SK-N-MC (cell line): Measurements from ENCODE around the gene CDC42EP1.
"Not testable (repeated sequence)": the region's sequence is repeated elsewhere in the genome, so short reads cannot be mapped to it uniquely, and the experiment has no call there.

ENCODE experiments used
- DNase-seq: peaks from one replicate; pipeline ENCODE4 v3.0.0-alpha.2; 2011; ENCODE audit warnings: low read depth, low spot score
- H3K27ac ChIP-seq: fragments of 200-600 bp; sonication (generic); 2 replicates; pipeline ENCODE4 v1.5.1; 2016; ENCODE audit warnings: mixed run types
- H3K36me3 ChIP-seq: fragments of 200-600 bp; sonication (generic); 2 replicates; pipeline ENCODE4 v1.6.1; 2017; ENCODE audit warnings: antibody characterized with exemption, low read length, mixed read lengths; ENCODE audit not compliant: insufficient read depth
- H3K4me3 ChIP-seq: fragments of 200-600 bp; sonication (generic); 2 replicates; pipeline ENCODE4 v1.5.1; 2016
- H3K9ac ChIP-seq: fragments of 200-600 bp; sonication (generic); 2 replicates; pipeline ENCODE4 v1.8.0; 2017; ENCODE audit warnings: mixed run types, mixed read lengths; ENCODE audit not compliant: insufficient read length
- H3K9me3 ChIP-seq: fragments of 200-600 bp; sonication (generic); 2 replicates; pipeline ENCODE4 v1.6.1; 2017; ENCODE audit warnings: low read depth, mild to moderate bottlenecking, antibody characterized with exemption, low read length, moderate library complexity, mixed read lengths
- EZH2 ChIP-seq: fragments of 200-600 bp; sonication (generic); IDR thresholded peaks from one replicate; pipeline ENCODE4 v1.6.1; 2017; ENCODE audit warnings: antibody characterized with exemption
- FOXP2 ChIP-seq: optimal IDR thresholded peaks from 2 replicates; pipeline ENCODE3; 2011; ENCODE audit warnings: mild to moderate bottlenecking, moderate library complexity; ENCODE audit not compliant: insufficient read depth; ENCODE audit errors: extremely low read length, control extremely low read depth
- POLR2AphosphoS5 ChIP-seq: IDR thresholded peaks from 2 replicates; pipeline ENCODE4 v1.6.1; 2012; ENCODE audit warnings: mild to moderate bottlenecking, low read depth, low read length, borderline replicate concordance

Gene CDC42EP1

DNA sequence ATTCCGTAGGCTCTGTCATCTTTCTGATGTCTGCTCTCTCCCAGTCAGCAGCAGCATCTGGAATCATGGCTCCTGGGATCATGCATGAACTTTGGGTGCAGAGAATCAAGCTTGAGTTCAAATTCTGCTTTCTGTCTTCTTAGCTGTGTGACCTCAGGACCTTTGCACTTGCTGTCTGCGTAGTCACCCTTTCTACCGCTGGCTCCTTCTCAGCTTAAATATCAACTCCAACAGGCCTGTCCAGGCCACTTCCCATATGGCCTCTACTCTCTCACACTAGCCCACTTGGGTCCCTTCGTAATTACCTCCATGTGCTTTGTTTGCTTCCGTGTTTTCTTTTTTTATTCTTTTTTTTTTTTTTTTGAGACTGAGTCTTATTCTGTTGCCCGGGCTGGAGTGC, 43.8 kb downstream of the CDC42EP1 start:
- Histone ChIP-seq H3K9me3 (no peaks in the 10 kb centered on the region), H3K9ac (no peak overlapping the region), H3K4me3 (no peak overlapping the region), H3K36me3 (no peaks in the 10 kb centered on the region), H3K27ac (no peak overlapping the region)
- TF ChIP-seq EZH2 (no peak), POLR2AphosphoS5 (no peak), FOXP2 (no peak)
- DNase-seq = no peak

- TF ChIP-seq EZH2 = no peak
- TF ChIP-seq FOXP2 = no peak
- TF ChIP-seq POLR2AphosphoS5 = no peak
- H3K27ac ChIP-seq = no peak overlapping the region
These were observed 44.6 kb downstream of the CDC42EP1 start for GRCh38 chr22:37604875-37605274.

GRCh38 chr22:37607010-37607934, 47.0 kb downstream of the CDC42EP1 start:
- no peak overlapping the region for H3K9ac ChIP-seq
- no peaks in the 10 kb centered on the region for H3K9me3 ChIP-seq
- no peaks in the 10 kb centered on the region for H3K36me3 ChIP-seq
- DNase-seq = no peak
- TF ChIP-seq EZH2 = no peak
- TF ChIP-seq POLR2AphosphoS5 = no peak
- no peak for TF ChIP-seq FOXP2
- H3K27ac ChIP-seq = peak overlapping the region; percentile 50; the same call in 1 of the 2 replicates
- H3K4me3 ChIP-seq = peak overlapping the region; percentile 86

More at GRCh38 chr22:37604875-37605274, 44.6 kb downstream of the CDC42EP1 start:
- DNase-seq = no peak
- Histone ChIP-seq H3K4me3 (no peak overlapping the region), H3K9me3 (no peaks in the 10 kb centered on the region), H3K9ac (no peak overlapping the region), H3K36me3 (no peaks in the 10 kb centered on the region)

DNA sequence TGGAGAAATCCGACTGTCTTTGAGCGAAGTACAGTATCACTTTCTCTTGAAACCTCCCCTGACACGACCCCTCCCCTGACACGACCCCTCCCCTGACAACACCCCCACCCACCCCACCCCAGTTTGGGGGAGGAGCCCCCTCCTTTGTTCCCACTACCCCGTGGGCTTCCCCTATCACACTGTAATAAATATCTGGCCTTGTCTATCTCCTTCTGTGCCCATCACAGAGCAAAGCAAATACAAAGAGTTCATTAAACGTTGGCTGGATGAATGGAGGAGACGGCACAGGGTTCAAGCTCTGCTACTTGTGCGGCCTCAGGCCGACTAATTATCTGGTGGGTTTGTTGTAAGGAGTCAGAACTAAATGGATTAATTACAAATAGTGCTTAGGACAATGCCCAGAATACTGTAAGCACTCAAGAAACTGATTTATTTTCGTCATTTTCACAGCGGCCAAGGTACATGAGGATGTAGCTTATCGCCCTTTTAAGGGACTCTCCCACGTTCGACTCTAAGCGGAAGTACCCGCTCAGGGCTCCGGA, 47.7 kb downstream of the CDC42EP1 start:
- H3K9ac ChIP-seq = peak overlapping the region; percentile 85
- H3K4me3 ChIP-seq = peak overlapping the region; percentile 86
- H3K9me3 ChIP-seq = no peaks in the 10 kb centered on the region
- H3K27ac ChIP-seq = peak overlapping the region; percentile 99
- H3K36me3 ChIP-seq = no peaks in the 10 kb centered on the region
- DNase-seq = no peak
- TF ChIP-seq EZH2 = no peak
- TF ChIP-seq POLR2AphosphoS5 = no peak; the same call in 1 of the 2 replicates
- TF ChIP-seq FOXP2 = no peak

- peak; percentile 90 for DNase-seq
- TF ChIP-seq FOXP2 (peak; percentile 71), EZH2 (no peak), POLR2AphosphoS5 (peak; percentile 20; the same call in 1 of the 2 replicates)
- Histone ChIP-seq H3K27ac (peak within 1 kb of the TSS; percentile 99), H3K9ac (peak within 1 kb of the TSS; percentile 85), H3K36me3 (no peaks in the 10 kb centered on the region), H3K9me3 (no peaks in the 10 kb centered on the region), H3K4me3 (peak within 1 kb of the TSS; percentile 86)
These were observed 48.4 kb downstream of the CDC42EP1 start, which contains the start of gene GGA1 for GRCh38 chr22:37608477-37609239. Gene GGA1 (plus strand): TSS chr22:37608834. CDS start chr22:37608861, 27 bp downstream.

GRCh38 chr22:37609240-37610152, 49.2 kb downstream of the CDC42EP1 start:
- H3K4me3 ChIP-seq = peak overlapping the region; percentile 86
- H3K9ac ChIP-seq = peak overlapping the region; percentile 85
- no peaks in the 10 kb centered on the region; the same call in 1 of the 2 replicates for H3K36me3 ChIP-seq
- DNase-seq = no peak
- peak overlapping the region; percentile 99 for H3K27ac ChIP-seq
- no peaks in the 10 kb centered on the region for H3K9me3 ChIP-seq
- TF ChIP-seq EZH2 = no peak
- TF ChIP-seq FOXP2 = no peak

- H3K9me3 ChIP-seq, H3K27ac ChIP-seq, DNase-seq, H3K36me3 ChIP-seq: not testable (repeated sequence)
- Histone ChIP-seq H3K9ac (peak overlapping the region; percentile 85), H3K4me3 (peak overlapping the region; percentile 86)
These were observed 49.8 kb downstream of the CDC42EP1 start for GRCh38 chr22:37610153-37610475.
